Activated CD4-positive, alpha-beta T cell treated with anti-CD3 and anti-CD28 coated beads, Interleukin-10, Interleukin-2, amounts not matched to agents 100 ng/mL and 50 ng/mL, durations not matched to agents 16 hours and 8 hours (primary cell): ENCODE data around the gene RAMP1.

Source experiments
- DNase-seq: peaks from one replicate; pipeline ENCODE4 v3.0.0-alpha.2; 2020

Gene RAMP1

GRCh38 chr2:237877576-237878307 is 18.3 kb downstream of the RAMP1 start:
- no peak for DNase-seq

GRCh38 chr2:237878321-237879057 is 19.1 kb downstream of the RAMP1 start:
- DNase-seq = no peak

- no peak for DNase-seq
These were observed 19.6 kb downstream of the RAMP1 start for GRCh38 chr2:237879058-237879430.

GRCh38 chr2:237879991-237880560 is 20.7 kb downstream of the RAMP1 start:
- no peak for DNase-seq

GRCh38 chr2:237882510-237883481 is 23.4 kb downstream of the RAMP1 start:
- DNase-seq = no peak

GRCh38 chr2:237883951-237884446 is 24.6 kb downstream of the RAMP1 start:
- no peak for DNase-seq

GRCh38 chr2:237884681-237885080 is 25.3 kb downstream of the RAMP1 start:
- DNase-seq = no peak

- DNase-seq = no peak
These were observed 25.9 kb downstream of the RAMP1 start for GRCh38 chr2:237885111-237885930.

- no peak for DNase-seq
These were observed 26.7 kb downstream of the RAMP1 start for GRCh38 chr2:237885931-237886684.

- DNase-seq = no peak
These were observed 27.5 kb downstream of the RAMP1 start for GRCh38 chr2:237886685-237887481.

GRCh38 chr2:237888389-237888788 is 29.0 kb downstream of the RAMP1 start:
- no peak for DNase-seq

GRCh38 chr2:237889016-237889415 is 29.6 kb downstream of the RAMP1 start:
- DNase-seq = no peak

GRCh38 chr2:237889811-237890210 is 30.4 kb downstream of the RAMP1 start:
- DNase-seq = no peak

- no peak for DNase-seq
These were observed 33.1 kb downstream of the RAMP1 start for GRCh38 chr2:237892478-237892877.

- DNase-seq = no peak
These were observed 33.7 kb downstream of the RAMP1 start for GRCh38 chr2:237892984-237893595.

GRCh38 chr2:237894396-237894979 is 35.1 kb downstream of the RAMP1 start:
- DNase-seq = no peak

GRCh38 chr2:237894986-237895543 is 35.6 kb downstream of the RAMP1 start:
- no peak for DNase-seq

- DNase-seq = no peak
These were observed 36.4 kb downstream of the RAMP1 start for GRCh38 chr2:237895544-237896506.
